HepG2 (cell line): ENCODE data around the gene MAPK7. TPM values are rescaled to one million over a fixed set of nuclear protein-coding genes. Genes with fewer than 3 reads are reported as not detected.
A peak's percentile ranks its signal among the peaks of the same experiment; 100 is the strongest.

Experiments used
- ATAC-seq: fragments of 200-7000 bp; cut with Tn5 transposase; 3 replicates; pipeline ENCODE4 v1.9.1; 2020; ENCODE audit warnings: mild to moderate bottlenecking, moderate library complexity
- BruUV-seq: library from RNA; stranded (reverse); fragments of 400-500 nt; replicated peaks from 2 replicates; lab custom pipeline; 2021; lab: Mats Ljungman, UMichigan
- CTCF ChIA-PET: fragments of 300-600 bp; formaldehyde crosslinking; extraction: SDS; loops from one replicate; lab custom pipeline; 2021; ENCODE audit warnings: low total read pairs, inconsistent platforms, low intra/inter-chr PET ratio; lab: Yijun Ruan, JAX
- POLR2A ChIA-PET: fragments of 350-600 bp; sonication (Branson Sonifier 250); formaldehyde crosslinking; loops from one replicate; lab custom pipeline; 2020; ENCODE audit warnings: antibody characterized with exemption, inconsistent platforms; lab: Yijun Ruan, JAX
- DNase-seq: peaks from one replicate; pipeline ENCODE4 v3.0.0-alpha.2; 2015; ENCODE audit warnings: low spot score
- FAIRE-seq: peaks from 3 replicates; lab custom pipeline; 2011; peaks lifted over from hg19 to GRCh38; lab: Jason Lieb, UNC
- H2AFZ ChIP-seq: one replicate; pipeline ENCODE4 v1.6.1; 2011; ENCODE audit warnings: low read length, inconsistent platforms
- H3K27ac ChIP-seq: fragments of 300-600 bp; 3 replicates; pipeline ENCODE4 v1.8.0; 2011; ENCODE audit warnings: mixed run types, mild to moderate bottlenecking, mixed read lengths, low read length, inconsistent platforms; ENCODE audit not compliant: insufficient read depth; ENCODE audit errors: extremely low read length
- H3K27me3 ChIP-seq, 2 experiments: fragments of 200-600 bp in 1 of 2; 2 replicates in 1 of 2; 3 replicates in 1 of 2; pipeline versions ENCODE4 v1.6.0 to v1.8.0; 2011; ENCODE audit warnings: low read length in 2 of 2, mild to moderate bottlenecking in 2 of 2, moderate library complexity in 2 of 2, inconsistent platforms in 1 of 2; ENCODE audit not compliant: insufficient read depth in 2 of 2, control insufficient read depth in 1 of 2
- H3K36me3 ChIP-seq, 2 experiments: fragments of 200-600 bp in 1 of 2; replicated peaks in 1 of 2; 2 replicates in 1 of 2; 3 replicates in 1 of 2; pipeline versions ENCODE4 v1.5.1 to v1.8.0; 2011; ENCODE audit warnings: low read length in 2 of 2, inconsistent platforms in 1 of 2; ENCODE audit not compliant: insufficient read depth in 2 of 2, control insufficient read depth in 1 of 2
- H3K4me1 ChIP-seq: 2 replicates; pipeline ENCODE4 v1.5.1; 2012; ENCODE audit warnings: low read length, inconsistent platforms; ENCODE audit not compliant: insufficient read depth
- H3K4me2 ChIP-seq: 2 replicates; pipeline ENCODE4 v1.6.0; 2011; ENCODE audit warnings: low read depth, low read length, inconsistent platforms
- H3K4me3 ChIP-seq, 3 experiments: fragments of 200-600 bp in 1 of 3; sonication (generic), shearing (Covaris generic) in 1 of 3; replicated peaks in 1 of 3; 2 replicates each; pipeline ENCODE4 v1.5.1; 2011 to 2016; ENCODE audit warnings: low read length in 3 of 3, inconsistent platforms in 2 of 3, low read depth in 2 of 3, mild to moderate bottlenecking in 2 of 3, control low read depth in 1 of 3, mixed read lengths in 1 of 3; ENCODE audit not compliant: insufficient read depth in 1 of 3
- H3K79me2 ChIP-seq: one replicate; pipeline ENCODE4 v1.6.1; 2011; ENCODE audit warnings: low read length, inconsistent platforms; ENCODE audit not compliant: insufficient read depth
- H3K9ac ChIP-seq: 2 replicates; pipeline ENCODE4 v1.6.0; 2011; ENCODE audit warnings: mild to moderate bottlenecking, low read depth, low read length, inconsistent platforms; ENCODE audit not compliant: insufficient read depth
- H3K9me3 ChIP-seq: 2 replicates; pipeline ENCODE4 v1.5.1; 2012; ENCODE audit warnings: mild to moderate bottlenecking, low read length
- H4K20me1 ChIP-seq: 2 replicates; pipeline ENCODE4 v1.6.0; 2011; ENCODE audit warnings: inconsistent platforms, mild to moderate bottlenecking, low read length, moderate library complexity; ENCODE audit not compliant: insufficient read depth
- DZIP1 ChIP-seq: sonication (generic); formaldehyde crosslinking; IDR thresholded peaks from 2 replicates; pipeline ENCODE4 v1.5.0; 2020; ENCODE audit warnings: mild to moderate bottlenecking, missing genetic modification reagents
- FOXA1 ChIP-seq, 2 experiments: fragments of 450-650 bp in 1 of 2; sonication (generic) in 1 of 2; formaldehyde crosslinking in 1 of 2; IDR thresholded peaks; 2 replicates each; pipeline versions ENCODE4 v1.4.0 to v1.6.1; 2016 to 2020; ENCODE audit warnings: missing genetic modification reagents in 1 of 2
- MAFK ChIP-seq, 2 experiments: IDR thresholded peaks in 1 of 2; conservative IDR thresholded peaks in 1 of 2; 2 replicates each; pipeline ENCODE4 v1.6.1; 2011; ENCODE audit warnings: improper control_type of control experiment in 2 of 2, low read length in 2 of 2
- PHF20 ChIP-seq: sonication (generic); formaldehyde crosslinking; IDR thresholded peaks from 2 replicates; pipeline ENCODE4 v1.5.0; 2020; ENCODE audit warnings: mild to moderate bottlenecking, missing genetic modification reagents
- PHF21A ChIP-seq: sonication (generic); formaldehyde crosslinking; IDR thresholded peaks from 2 replicates; pipeline ENCODE4 v1.5.0; 2020; ENCODE audit warnings: mild to moderate bottlenecking, missing genetic modification reagents
- POLR2AphosphoS2 ChIP-seq: IDR thresholded peaks from 2 replicates; pipeline ENCODE4 v1.6.1; 2011; ENCODE audit warnings: low read depth, low read length, improper control_type of control experiment
- ZNF263 ChIP-seq: sonication (generic); formaldehyde crosslinking; IDR thresholded peaks from 2 replicates; pipeline ENCODE4 v1.4.0; 2020; ENCODE audit warnings: missing genetic modification reagents
- ZNF34 ChIP-seq: sonication (generic); formaldehyde crosslinking; IDR thresholded peaks from 2 replicates; pipeline ENCODE4 v1.4.0; 2020; ENCODE audit warnings: mild to moderate bottlenecking, missing genetic modification reagents, borderline replicate concordance
- ZNF646 ChIP-seq: sonication (generic); formaldehyde crosslinking; IDR thresholded peaks from 2 replicates; pipeline ENCODE4 v1.9.0; 2021; ENCODE audit warnings: mild to moderate bottlenecking, missing genetic modification reagents
- ZNF878 ChIP-seq: sonication (generic); formaldehyde crosslinking; IDR thresholded peaks from 2 replicates; pipeline ENCODE4 v1.8.1; 2023; ENCODE audit warnings: mild to moderate bottlenecking, missing genetic modification reagents, moderate library complexity
- WGBS: methylation state at CpG from one replicate; pipeline ENCODE4 v1.1.6; 2017; ENCODE audit warnings: low lambda C conversion rate; 5-methylcytosine and 5-hydroxymethylcytosine counted together
- in situ Hi-C: cut with HindIII; loops from 2 replicates; pipeline ENCODE4 v1.10.0; 2017; ENCODE audit warnings: low pct_unique_long_range_greater_than_20kb; ENCODE audit not compliant: extremely low pct_ligation_motif_present
- intact Hi-C: fragments of 100-400 bp; cut with micrococcal nuclease; formaldehyde crosslinking; loops from one replicate; pipeline ENCODE4 v1.10.0; 2022; ENCODE audit not compliant: unreplicated experiment
- polyA plus RNA-seq, 8 experiments: library from polyadenylated mRNA; depleted of rRNA in 3 of 8; stranded (reverse) in 7 of 8; unstranded in 1 of 8; fragments of >200 nt; fragmentation: Illumina TruSeq in 4 of 8; extraction: Trizol in 4 of 8; gene quantifications; 2 replicates each; pipeline versions ENCODE4 v1.2.1 to v1.2.3, GENCODE V29; 2011 to 2016; ENCODE audit warnings: low read depth in 4 of 8, missing spikeins in 1 of 8, mixed read lengths in 1 of 8; ENCODE audit not compliant: insufficient read depth in 1 of 8
- total RNA-seq, 5 experiments: library from RNA; depleted of rRNA; stranded (reverse); fragments of >200 nt; fragmentation: Illumina TruSeq; extraction: Trizol; gene quantifications; 2 replicates each; pipeline ENCODE4 v1.2.3, GENCODE V29; 2016; ENCODE audit warnings: low read depth in 1 of 5

MAPK7 gene
- total and polyA plus RNA-seq, 2 of the 13 experiments (the other 11 are each of a cell fraction or from before 2014, with no cell fraction given) = 2.9 to 5.9 TPM

- ChIA-PET CTCF (no interaction called here), POLR2A (interaction anchor here (0.9 to 3.4 kb wide), 5 partner anchors 9 to 28 kb away, joined by 3 to 26 read pairs (median 3); no protein-coding TSS in a partner anchor)
- H3K4me3 ChIP-seq = peak overlapping the region in 1 of 3 experiments; percentile 17; a peak in 1 of 6 replicates
- no peaks in the 10 kb centered on the region for H3K9me3 ChIP-seq
- H3K4me1 ChIP-seq = peaks cover 45% of the 10 kb centered on the region
- peak; percentile 59 for FAIRE-seq
- DNase-seq = peak; percentile 74
- peaks cover 0 to under 1% of the 10 kb centered on the region in 2 experiments; a peak in 2 of 5 replicates for H3K36me3 ChIP-seq
- H3K9ac ChIP-seq = peak overlapping the region; percentile 54
- peak overlapping the region; percentile 73 for H3K27ac ChIP-seq
- no peaks in the 10 kb centered on the region for H3K27me3 ChIP-seq
- ATAC-seq = peak; percentile 70
- H3K4me2 ChIP-seq = peak overlapping the region; percentile 25; the same call in 1 of the 2 replicates
- H3K79me2 ChIP-seq = no peaks in the 10 kb centered on the region
- WGBS = 69% methylated on average over 12 of the region's 19 CpGs
- BruUV-seq = TSS peak; percentile 51
- intact Hi-C loops = no loop called here
- in situ Hi-C loops = no loop called here
- H4K20me1 ChIP-seq = no peaks in the 10 kb centered on the region
- H2AFZ ChIP-seq = no peak overlapping the region
- TF ChIP-seq ZNF34 (CRISPR knock-in tag) (no peak), ZNF263 (0 out of 2 replicates have a peak, but pooled peaks have one; percentile 28), MAFK (conservative IDR thresholded peaks at IDR 0.05 in 1 of 2, IDR thresholded peaks at IDR 0.05 in 1 of 2; ENCODE audit: low read length in 2 of 2) (peak in 1 of 2 experiments; percentile 56; a peak in 1 of 4 replicates), PHF20 (0 out of 2 replicates have a peak, but pooled peaks have one; percentile 19), POLR2AphosphoS2 (no peak), PHF21A (CRISPR knock-in tag) (peak; percentile 29; the same call in 1 of the 2 replicates), FOXA1 (IDR thresholded peaks at IDR 0.05) (no peak), FOXA1 (CRISPR knock-in tag; IDR thresholded peaks at IDR 0.05) (no peak), ZNF646 (CRISPR knock-in tag) (no peak), ZNF878 (no peak), DZIP1 (CRISPR knock-in tag) (peak; percentile 40; the same call in 1 of the 2 replicates)
Measured at GRCh38 chr17:19346351-19347255, 31.7 kb upstream of the MAPK7 start.
